Pancreas (tissue), 10 donors: ENCODE results near the gene TNFRSF21. TPM values are rescaled to one million over a fixed set of nuclear protein-coding genes. Genes with fewer than 3 reads are reported as not detected.

Experiments used
- ATAC-seq, 4 donors: fragments of 200-7000 bp; cut with Tn5 transposase; one replicate each; pipeline versions ENCODE4 v1.8.0 to v1.9.1; 2020; ENCODE audit warnings: mild to moderate bottlenecking in 4 of 4, moderate library complexity in 4 of 4
- DNase-seq, 6 donors: peaks; one replicate each; pipeline ENCODE4 v3.0.0-alpha.2; 2020
- FAIRE-seq: peaks from 2 replicates; lab custom pipeline; 2012; peaks lifted over from hg19 to GRCh38; lab: Jason Lieb, UNC
- H3K27ac ChIP-seq, 4 donors: fragments of 200-600 bp; sonication (generic); 1 replicate in 3 of 4; 2 replicates in 1 of 4; pipeline versions ENCODE4 v1.5.0 to v1.8.0; 2020
- H3K27me3 ChIP-seq, 4 donors: fragments of 200-600 bp; one replicate each; pipeline ENCODE4 v1.8.0; 2021
- H3K36me3 ChIP-seq, 3 donors: fragments of 200-600 bp; sonication (generic) in 1 of 3; one replicate each; pipeline versions ENCODE4 v1.5.0 to v1.8.0; 2020 to 2021
- H3K4me1 ChIP-seq, 3 donors: fragments of 200-600 bp; one replicate each; pipeline ENCODE4 v1.8.0; 2021
- H3K4me3 ChIP-seq, 4 donors: fragments of 200-600 bp; sonication (generic) in 2 of 4; one replicate each; pipeline versions ENCODE4 v1.5.0 to v1.8.0; 2020 to 2021
- H3K9me3 ChIP-seq, 4 donors: fragments of 200-600 bp; one replicate each; pipeline ENCODE4 v1.8.0; 2021
- WGBS, 2 donors: extraction: QIAGEN DNeasy Blood & Tissue Kit; methylation state at CpG; one replicate each; pipeline ENCODE4 v1.1.7; 2013; 5-methylcytosine and 5-hydroxymethylcytosine counted together
- intact Hi-C, 3 donors: fragments of 100-400 bp; cut with DNase I; formaldehyde crosslinking; loops; one replicate each; pipeline versions ENCODE4 v1.11.1 to v1.14.2; 2022
- polyA plus RNA-seq, 2 donors: library from polyadenylated mRNA; stranded (reverse); fragments of 200-250 nt; gene quantifications; one replicate each; pipeline ENCODE4 v1.2.3, GENCODE V29; 2013
- total RNA-seq, 6 donors: library from RNA; stranded (reverse); fragmentation: NEBNext Ultra II Directional in 4 of 6; extraction: Animal tissue kit (Norgen Biotek cat#: 25700) in 4 of 6; gene quantifications; one replicate each; pipeline versions ENCODE4 v1.2.1 to v1.2.4, GENCODE V29; 2021 to 2023
- TF ChIP-seq, protein P1 (sequence below), 4 donors: fragments of 200-600 bp; sonication (generic) in 3 of 4; IDR thresholded peaks; one replicate each; pipeline versions ENCODE4 v1.5.0 to v1.8.0; 2021; ENCODE audit warnings: antibody characterized with exemption in 4 of 4
- donor health status: healthy with polysubstance abuse.
- donor health status: DM: no; HTN: no; CAD: no; lungs with moderate emphysema.
- donor health status: DM: no; HTN: no; CAD: no.
- donor health status: control.
- donor health status: control.
- donor health status: Bipolar disorder and iron deficiency.
- donor health status: DM: yes; HTN: yes; CAD: no.
- donor health status: DM: no; HTN: no; CAD: no.
- donor health status: DM: no; HTN: no; CAD: no.
- donor health status: DM: yes; HTN: yes; CAD: no.

The TNFRSF21 gene
- total and polyA plus RNA-seq, 8 donors = 9.7 to 50.1 (median 15.8) TPM

DNA sequence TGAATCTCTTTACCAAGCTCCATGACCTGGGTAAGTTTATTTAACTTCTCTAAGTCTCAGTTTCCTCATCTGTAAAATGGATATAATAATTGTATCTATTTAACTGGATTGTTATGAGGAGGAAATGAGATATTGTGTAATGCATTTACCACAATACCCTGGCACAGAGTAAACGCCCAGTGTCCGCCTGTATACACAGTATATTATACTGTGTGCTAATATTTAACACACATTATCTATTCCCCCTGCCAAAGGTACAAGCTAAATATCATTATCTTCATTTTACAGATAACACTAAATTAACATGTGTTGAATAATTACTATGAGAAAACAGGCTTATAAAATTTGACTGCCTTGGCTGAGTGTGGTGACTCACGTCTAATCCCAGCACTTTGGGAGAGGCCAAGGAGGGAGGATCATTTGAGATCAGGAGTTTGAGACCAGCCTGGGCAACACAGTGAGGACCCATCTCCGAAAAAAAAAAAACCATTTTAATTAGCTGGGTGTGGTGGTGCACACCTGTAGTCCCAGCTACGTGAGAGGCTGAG lies 38.7 kb upstream of the TNFRSF21 start:
- Histone ChIP-seq H3K9me3 (no peaks in the 10 kb centered on the region), H3K4me3 (no peak overlapping the region), H3K4me1 (no peaks in the 10 kb centered on the region), H3K27me3 (no peaks in the 10 kb centered on the region), H3K27ac (no peak overlapping the region), H3K36me3 (no peaks in the 10 kb centered on the region)
- TF ChIP-seq, protein P1, sequence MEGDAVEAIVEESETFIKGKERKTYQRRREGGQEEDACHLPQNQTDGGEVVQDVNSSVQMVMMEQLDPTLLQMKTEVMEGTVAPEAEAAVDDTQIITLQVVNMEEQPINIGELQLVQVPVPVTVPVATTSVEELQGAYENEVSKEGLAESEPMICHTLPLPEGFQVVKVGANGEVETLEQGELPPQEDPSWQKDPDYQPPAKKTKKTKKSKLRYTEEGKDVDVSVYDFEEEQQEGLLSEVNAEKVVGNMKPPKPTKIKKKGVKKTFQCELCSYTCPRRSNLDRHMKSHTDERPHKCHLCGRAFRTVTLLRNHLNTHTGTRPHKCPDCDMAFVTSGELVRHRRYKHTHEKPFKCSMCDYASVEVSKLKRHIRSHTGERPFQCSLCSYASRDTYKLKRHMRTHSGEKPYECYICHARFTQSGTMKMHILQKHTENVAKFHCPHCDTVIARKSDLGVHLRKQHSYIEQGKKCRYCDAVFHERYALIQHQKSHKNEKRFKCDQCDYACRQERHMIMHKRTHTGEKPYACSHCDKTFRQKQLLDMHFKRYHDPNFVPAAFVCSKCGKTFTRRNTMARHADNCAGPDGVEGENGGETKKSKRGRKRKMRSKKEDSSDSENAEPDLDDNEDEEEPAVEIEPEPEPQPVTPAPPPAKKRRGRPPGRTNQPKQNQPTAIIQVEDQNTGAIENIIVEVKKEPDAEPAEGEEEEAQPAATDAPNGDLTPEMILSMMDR (IDR thresholded peaks at IDR 0.05) = no peak
- intact Hi-C loops = no loop called here
- ATAC-seq (no peak), DNase-seq (no peak), FAIRE-seq (no peak)
- 62 to 66% methylated on average over 5 of the region's 5 CpGs for WGBS, 2 donors

DNA sequence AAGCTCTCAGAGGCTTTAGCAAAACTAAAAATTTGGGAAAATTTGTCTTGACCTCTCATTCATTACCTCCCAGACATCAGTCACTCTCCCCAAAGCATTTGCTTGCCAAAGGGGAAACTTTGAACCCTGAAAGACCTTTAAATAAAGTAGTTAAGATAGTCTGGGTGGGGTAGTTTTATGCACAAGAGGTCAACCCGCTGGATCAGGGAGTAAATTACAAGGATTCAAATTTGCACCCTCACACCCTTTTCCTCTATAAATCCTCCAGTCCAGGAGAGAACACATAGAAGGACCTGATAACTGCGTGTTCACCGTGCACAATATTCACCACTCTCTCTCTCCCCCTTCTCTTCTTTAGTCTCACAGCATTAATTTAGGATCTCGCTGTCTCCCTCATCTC lies 36.1 kb upstream of the TNFRSF21 start:
- no peak for ATAC-seq
- TF ChIP-seq, protein P1 (IDR thresholded peaks at IDR 0.05) = no peak
- no peak for FAIRE-seq
- H3K27ac ChIP-seq = no peak overlapping the region
- no peak overlapping the region for H3K4me3 ChIP-seq
- intact Hi-C loops = no loop called here
- no peaks in the 10 kb centered on the region for H3K27me3 ChIP-seq
- H3K36me3 ChIP-seq = no peaks in the 10 kb centered on the region
- WGBS, 2 donors = 79 to 85% methylated on average over 4 of the region's 4 CpGs
- DNase-seq = no peak
- H3K9me3 ChIP-seq = no peaks in the 10 kb centered on the region
- H3K4me1 ChIP-seq = no peaks in the 10 kb centered on the region

DNA sequence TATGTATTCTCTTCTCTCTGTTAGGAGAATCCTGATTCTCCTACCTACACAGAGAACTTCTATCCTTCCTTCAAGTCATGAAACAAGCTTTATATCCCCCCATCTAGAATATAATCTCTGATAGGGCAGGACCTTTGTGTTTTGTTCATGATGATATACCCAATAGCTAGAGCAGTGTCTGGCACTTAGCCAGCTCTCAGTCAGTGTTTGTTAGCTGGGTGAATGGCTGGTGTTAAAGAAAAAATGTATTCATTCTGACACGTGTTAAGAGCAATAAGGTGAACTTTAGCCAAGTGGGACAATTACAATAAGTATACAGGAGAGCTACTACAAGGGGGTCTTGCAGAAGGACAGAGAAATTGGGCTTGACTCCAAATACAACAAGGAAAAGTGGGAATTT lies 34.3 kb upstream of the TNFRSF21 start:
- WGBS, 2 donors = 18 to 28% methylated on average over 1 of the region's 1 CpG
- ATAC-seq (no peak), DNase-seq (no peak), FAIRE-seq (no peak)
- Histone ChIP-seq H3K9me3 (no peaks in the 10 kb centered on the region), H3K36me3 (no peaks in the 10 kb centered on the region), H3K27ac (no peak overlapping the region), H3K4me3 (no peak overlapping the region), H3K4me1 (no peaks in the 10 kb centered on the region), H3K27me3 (no peaks in the 10 kb centered on the region)
- TF ChIP-seq, protein P1 (IDR thresholded peaks at IDR 0.05) = no peak
- intact Hi-C loops = no loop called here

DNA sequence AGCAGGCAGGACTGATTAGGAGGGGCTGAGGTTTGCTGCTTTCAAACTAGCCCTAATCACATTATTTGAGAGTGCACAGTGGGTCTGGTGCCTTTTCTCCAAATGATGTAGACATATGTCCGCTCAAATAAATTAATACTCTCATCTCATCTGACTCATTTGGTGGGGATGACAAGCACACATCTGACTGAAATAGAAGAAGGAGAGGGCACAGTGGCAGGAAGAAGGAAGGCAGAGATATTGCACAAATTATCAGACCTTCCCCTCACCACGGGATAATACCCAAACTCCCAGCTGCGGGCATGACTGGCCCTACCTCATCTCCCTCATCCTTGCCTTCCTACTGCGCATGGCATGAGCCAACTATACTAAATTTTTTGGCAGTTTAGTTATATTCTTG lies 33.9 kb upstream of the TNFRSF21 start:
- no peak for FAIRE-seq
- WGBS, 2 donors = 84 to 85% methylated on average over 4 of the region's 4 CpGs
- Histone ChIP-seq H3K27ac (no peak overlapping the region), H3K27me3 (no peaks in the 10 kb centered on the region), H3K36me3 (no peaks in the 10 kb centered on the region), H3K4me1 (no peaks in the 10 kb centered on the region), H3K9me3 (no peaks in the 10 kb centered on the region), H3K4me3 (no peak overlapping the region)
- peak in 1 of 4 donors; percentile 42 for ATAC-seq
- no peak for DNase-seq
- TF ChIP-seq, protein P1 (IDR thresholded peaks at IDR 0.05) = no peak
- intact Hi-C loops = no loop called here

DNA sequence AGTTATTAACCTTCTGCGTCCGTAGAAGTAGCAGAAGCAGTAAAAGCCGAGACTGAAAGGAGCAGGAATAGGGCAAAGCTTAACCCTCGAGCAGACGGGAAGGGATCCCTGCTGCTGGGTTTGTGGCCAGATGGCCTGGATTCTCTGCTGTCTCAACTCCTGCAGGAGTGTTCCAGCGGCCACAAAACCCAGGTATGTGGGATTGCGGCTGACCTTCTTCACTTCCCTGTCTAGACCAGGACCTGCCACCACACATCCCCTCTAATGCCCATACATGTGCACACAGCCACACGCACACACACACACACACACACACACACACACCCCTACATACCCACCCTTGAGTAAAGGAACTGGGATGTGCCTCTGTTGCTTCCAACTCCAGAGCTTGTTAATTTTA lies 33.1 kb upstream of the TNFRSF21 start:
- FAIRE-seq = no peak
- no peaks in the 10 kb centered on the region for H3K4me1 ChIP-seq
- WGBS, 2 donors = 72 to 81% methylated on average over 8 of the region's 8 CpGs
- H3K27me3 ChIP-seq = no peaks in the 10 kb centered on the region
- no peak overlapping the region for H3K27ac ChIP-seq
- no peaks in the 10 kb centered on the region for H3K36me3 ChIP-seq
- DNase-seq = no peak
- TF ChIP-seq, protein P1 (IDR thresholded peaks at IDR 0.05) = no peak
- H3K4me3 ChIP-seq = no peak overlapping the region
- H3K9me3 ChIP-seq = no peaks in the 10 kb centered on the region
- ATAC-seq = no peak
- intact Hi-C loops = no loop called here
